Testis (tissue), 3 donors: ENCODE measurements around the gene VAMP5. TPM values are rescaled to one million over a fixed set of nuclear protein-coding genes. Genes with fewer than 3 reads are reported as not detected.
A peak's percentile ranks its signal among the peaks of the same experiment; 100 is the strongest.

Experiments used
- DNase-seq: peaks from one replicate; pipeline ENCODE4 v3.0.0-alpha.2; 2019
- H3K27ac ChIP-seq, 2 donors: fragments of 200-600 bp; sonication (generic); one replicate each; pipeline ENCODE4 v1.5.1; 2019
- H3K27me3 ChIP-seq: fragments of 200-600 bp; sonication (generic); one replicate; pipeline ENCODE4 v1.5.1; 2019
- H3K36me3 ChIP-seq: fragments of 200-600 bp; sonication (generic); one replicate; pipeline ENCODE4 v1.5.1; 2017; ENCODE audit warnings: low read depth; ENCODE audit errors: missing control alignments
- H3K4me1 ChIP-seq: fragments of 200-600 bp; sonication (generic); one replicate; pipeline ENCODE4 v1.5.1; 2019
- H3K4me3 ChIP-seq, 2 donors: fragments of 200-600 bp; sonication (generic); one replicate each; pipeline ENCODE4 v1.5.1; 2017 to 2019
- H3K9me3 ChIP-seq: fragments of 200-600 bp; sonication (generic); one replicate; pipeline ENCODE4 v1.5.1; 2017
- POLR2A ChIP-seq: fragments of 450-650 bp; IDR thresholded peaks from one replicate; pipeline ENCODE4 v1.6.1; 2017; ENCODE audit warnings: antibody characterized with exemption, mild to moderate bottlenecking, moderate library complexity
- WGBS, 2 donors: methylation state at CpG; one replicate each; pipeline ENCODE4 v1.1.5; 2018; 5-methylcytosine and 5-hydroxymethylcytosine counted together
- intact Hi-C: fragments of 100-400 bp; cut with DNase I; formaldehyde crosslinking; loops from one replicate; pipeline ENCODE4 v1.15.1; 2023; ENCODE audit warnings: low total_unique reads
- polyA plus RNA-seq: library from polyadenylated mRNA; stranded (reverse); fragments of 350-450 nt; fragmentation: Illumina TruSeq; extraction: RNeasy Lipid Tissue Mini Kit (QIAGEN cat#74804); gene quantifications from one replicate; pipeline ENCODE4 v1.2.3, GENCODE V29; 2014; ENCODE audit warnings: low read depth, low replicate concordance; ENCODE audit not compliant: insufficient read depth
- total RNA-seq, 2 donors: library from RNA; depleted of rRNA; stranded (reverse); fragments of >200 nt; gene quantifications; one replicate each; pipeline ENCODE4 v1.2.3, GENCODE V29; 2016
- TF ChIP-seq, protein P1 (sequence below), 3 experiments: fragments of 450-650 bp in 2 of 3; fragments of 200-600 bp in 1 of 3; sonication (generic) in 1 of 3; IDR thresholded peaks; one replicate each; pipeline ENCODE4 v1.5.1; 2016 to 2019; ENCODE audit warnings: antibody characterized with exemption in 3 of 3, mild to moderate bottlenecking in 2 of 3, moderate library complexity in 1 of 3

Gene VAMP5
- total and polyA plus RNA-seq, 3 donors from 2014 or later = 4.9 to 36.8 (median 17.5) TPM

DNA sequence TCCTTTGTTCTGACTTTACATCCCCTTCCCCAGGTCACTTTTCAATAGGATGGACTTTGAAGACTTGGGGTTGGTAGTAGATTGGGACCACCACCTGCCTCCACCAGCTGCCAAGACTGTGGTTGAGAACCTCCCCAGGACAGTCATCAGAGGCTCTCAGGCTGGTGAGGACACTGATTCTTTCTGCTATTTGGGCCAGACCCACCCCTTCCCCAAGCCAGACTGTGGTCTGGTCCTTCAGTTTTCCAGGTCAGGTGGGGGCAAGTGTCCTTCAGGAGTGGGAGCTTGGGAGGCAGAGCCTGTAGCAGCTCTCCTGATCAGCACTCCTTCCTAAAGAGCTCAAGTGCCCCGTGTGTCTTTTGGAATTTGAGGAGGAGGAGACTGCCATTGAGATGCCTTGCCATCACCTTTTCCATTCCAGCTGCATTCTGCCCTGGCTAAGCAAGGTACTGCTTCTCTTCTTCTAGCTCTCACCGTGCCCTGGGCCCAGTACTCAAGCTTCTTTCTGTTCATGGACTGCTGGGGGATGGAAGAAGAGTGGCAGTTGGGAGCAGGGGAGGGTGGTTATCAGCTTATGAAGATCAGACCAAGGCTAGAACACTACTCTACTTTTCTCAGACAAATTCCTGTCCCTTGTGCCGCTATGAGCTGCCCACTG is 12.4 kb downstream of the VAMP5 start:
- Histone ChIP-seq H3K27ac (peak overlapping the region in 1 of 2 donors; percentile 92), H3K27me3 (no peaks in the 10 kb centered on the region), H3K4me1 (peaks cover 26% of the 10 kb centered on the region), H3K9me3 (no peaks in the 10 kb centered on the region), H3K36me3 (no peaks in the 10 kb centered on the region), H3K4me3 (peak overlapping the region in 1 of 2 donors; percentile 97)
- no peak for TF ChIP-seq POLR2A
- TF ChIP-seq, protein P1, sequence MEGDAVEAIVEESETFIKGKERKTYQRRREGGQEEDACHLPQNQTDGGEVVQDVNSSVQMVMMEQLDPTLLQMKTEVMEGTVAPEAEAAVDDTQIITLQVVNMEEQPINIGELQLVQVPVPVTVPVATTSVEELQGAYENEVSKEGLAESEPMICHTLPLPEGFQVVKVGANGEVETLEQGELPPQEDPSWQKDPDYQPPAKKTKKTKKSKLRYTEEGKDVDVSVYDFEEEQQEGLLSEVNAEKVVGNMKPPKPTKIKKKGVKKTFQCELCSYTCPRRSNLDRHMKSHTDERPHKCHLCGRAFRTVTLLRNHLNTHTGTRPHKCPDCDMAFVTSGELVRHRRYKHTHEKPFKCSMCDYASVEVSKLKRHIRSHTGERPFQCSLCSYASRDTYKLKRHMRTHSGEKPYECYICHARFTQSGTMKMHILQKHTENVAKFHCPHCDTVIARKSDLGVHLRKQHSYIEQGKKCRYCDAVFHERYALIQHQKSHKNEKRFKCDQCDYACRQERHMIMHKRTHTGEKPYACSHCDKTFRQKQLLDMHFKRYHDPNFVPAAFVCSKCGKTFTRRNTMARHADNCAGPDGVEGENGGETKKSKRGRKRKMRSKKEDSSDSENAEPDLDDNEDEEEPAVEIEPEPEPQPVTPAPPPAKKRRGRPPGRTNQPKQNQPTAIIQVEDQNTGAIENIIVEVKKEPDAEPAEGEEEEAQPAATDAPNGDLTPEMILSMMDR (IDR thresholded peaks at IDR 0.05) = no peak
- 43 to 54% methylated on average over 2 to 3 of the region's 3 CpGs for WGBS, 2 donors
- intact Hi-C loops = no loop called here
- no peak for DNase-seq

DNA sequence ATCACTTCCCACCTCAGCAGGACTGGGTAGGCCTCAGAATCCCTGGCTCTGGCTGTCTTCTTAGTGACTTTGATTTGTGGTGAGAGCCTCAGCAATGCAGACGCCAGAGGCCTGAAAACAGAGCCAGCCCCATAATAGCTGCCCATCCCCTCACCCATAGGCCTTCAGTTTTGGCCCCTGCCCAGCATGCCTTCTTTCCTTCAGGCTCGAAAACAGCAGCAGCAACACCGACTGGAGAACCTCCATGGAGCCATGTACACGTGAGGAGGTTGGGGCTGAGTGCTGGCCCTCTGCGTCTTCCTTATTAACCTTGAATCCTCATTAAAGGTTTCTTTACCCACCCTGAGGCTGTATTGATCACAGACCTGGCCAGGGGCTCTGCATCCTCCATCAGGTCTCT is 13.0 kb downstream of the VAMP5 start:
- Histone ChIP-seq H3K4me1 (peaks cover 29% of the 10 kb centered on the region), H3K9me3 (no peaks in the 10 kb centered on the region), H3K4me3 (no peak overlapping the region), H3K36me3 (no peaks in the 10 kb centered on the region), H3K27ac (no peak overlapping the region), H3K27me3 (no peaks in the 10 kb centered on the region)
- DNase-seq = no peak
- WGBS, 2 donors = 77 to 79% methylated on average over 5 of the region's 5 CpGs
- no peak for TF ChIP-seq POLR2A
- TF ChIP-seq, protein P1 (IDR thresholded peaks at IDR 0.05) = no peak
- intact Hi-C loops = no loop called here

GRCh38 chr2:85598594-85599340 is 14.5 kb downstream of the VAMP5 start:
- intact Hi-C loops = no loop called here
- WGBS, 2 donors = 73 to 81% methylated on average over 14 of the region's 14 CpGs
- H3K36me3 ChIP-seq = no peaks in the 10 kb centered on the region
- H3K27ac ChIP-seq = no peak overlapping the region
- TF ChIP-seq POLR2A = no peak
- TF ChIP-seq, protein P1 (IDR thresholded peaks at IDR 0.05) = no peak
- no peak overlapping the region for H3K4me3 ChIP-seq
- peaks cover 32% of the 10 kb centered on the region for H3K4me1 ChIP-seq
- DNase-seq = no peak
- no peaks in the 10 kb centered on the region for H3K9me3 ChIP-seq
- no peaks in the 10 kb centered on the region for H3K27me3 ChIP-seq

DNA sequence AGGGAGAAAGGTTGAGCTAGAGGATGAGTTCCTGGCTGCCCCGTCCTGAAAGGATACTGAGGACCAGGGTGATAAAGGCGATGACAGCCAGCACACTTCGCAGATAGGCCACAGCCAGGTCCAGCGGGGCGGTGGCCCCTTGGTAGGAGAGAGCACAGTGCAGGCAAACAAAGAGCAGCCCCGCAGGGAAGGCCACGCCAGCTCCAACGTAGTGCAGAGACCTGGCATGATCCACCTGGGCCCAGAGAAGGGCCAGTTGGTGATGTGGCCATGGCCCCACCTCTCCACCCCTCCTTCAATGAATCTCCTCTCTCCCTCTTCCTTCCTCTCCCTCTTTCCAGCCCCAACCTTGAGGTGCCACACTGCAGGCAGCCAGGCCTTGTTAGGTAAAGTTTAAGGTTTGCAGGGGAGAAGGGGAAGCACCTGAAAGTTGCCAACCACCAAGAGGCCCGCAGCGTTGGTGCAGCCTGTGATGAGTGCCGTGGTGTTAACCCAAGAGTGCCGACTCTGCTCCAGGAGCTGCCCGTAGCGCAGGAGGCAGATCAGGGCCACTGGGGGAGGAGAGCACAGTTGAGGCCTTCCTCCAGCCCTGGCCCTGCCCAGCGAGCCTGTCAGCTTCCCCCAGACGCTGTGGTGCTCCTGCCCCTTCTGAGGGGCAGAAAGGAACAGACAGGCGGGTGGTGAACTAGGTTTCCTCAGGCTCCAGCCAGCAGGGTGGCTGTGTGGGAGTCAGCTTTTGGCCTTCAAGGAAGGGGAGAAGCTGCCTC is 15.4 kb downstream of the VAMP5 start:
- H3K36me3 ChIP-seq = no peaks in the 10 kb centered on the region
- intact Hi-C loops = loop anchor here (5.0 kb wide), 1 partner anchor 42 kb away; no protein-coding TSS in a partner anchor
- no peak overlapping the region for H3K27ac ChIP-seq
- WGBS, 2 donors = 69 to 70% methylated on average over 13 to 17 of the region's 17 CpGs
- H3K27me3 ChIP-seq = no peaks in the 10 kb centered on the region
- H3K4me1 ChIP-seq = peaks cover 36% of the 10 kb centered on the region
- DNase-seq = no peak
- H3K9me3 ChIP-seq = no peaks in the 10 kb centered on the region
- no peak overlapping the region for H3K4me3 ChIP-seq
- no peak for TF ChIP-seq POLR2A
- TF ChIP-seq, protein P1 (IDR thresholded peaks at IDR 0.05) = no peak
